Raji (cell line): Measurements from ENCODE around the gene RPGRIP1.

Experiments
- POLR2A ChIP-seq: IDR thresholded peaks from 2 replicates; pipeline ENCODE4 v1.6.1; 2011; ENCODE audit warnings: low read depth, low read length, control low read depth; ENCODE audit not compliant: insufficient read depth

RPGRIP1 gene

GRCh38 chr14:21279783-21280182, at the start of gene RPGRIP1:
RPGRIP1 (plus strand) TSS chr14:21280083; CDS start chr14:21287977, 7,894 bp downstream.
- TF ChIP-seq POLR2A, result no peak

- no peak for TF ChIP-seq POLR2A
These were observed 48.7 kb upstream of the RPGRIP1 start for GRCh38 chr14:21231020-21231652.

GRCh38 chr14:21233457-21234076, 46.3 kb upstream of the RPGRIP1 start:
- no peak for TF ChIP-seq POLR2A

GRCh38 chr14:21234112-21234511, 45.8 kb upstream of the RPGRIP1 start:
- no peak for TF ChIP-seq POLR2A

- TF ChIP-seq POLR2A, result no peak
These were observed 42.7 kb upstream of the RPGRIP1 start for GRCh38 chr14:21236948-21237797.

GRCh38 chr14:21238823-21239518, 40.9 kb upstream of the RPGRIP1 start:
- TF ChIP-seq POLR2A, result no peak

GRCh38 chr14:21240417-21240816, 39.5 kb upstream of the RPGRIP1 start:
- TF ChIP-seq POLR2A, result no peak

- TF ChIP-seq POLR2A, result no peak
These were observed 38.6 kb upstream of the RPGRIP1 start for GRCh38 chr14:21241218-21241819.

GRCh38 chr14:21244544-21244943, 35.3 kb upstream of the RPGRIP1 start:
- no peak for TF ChIP-seq POLR2A

- TF ChIP-seq POLR2A, result no peak
These were observed 34.1 kb upstream of the RPGRIP1 start for GRCh38 chr14:21245813-21246212.

GRCh38 chr14:21248338-21248737, 31.5 kb upstream of the RPGRIP1 start:
- no peak for TF ChIP-seq POLR2A

- no peak for TF ChIP-seq POLR2A
These were observed 31.0 kb upstream of the RPGRIP1 start for GRCh38 chr14:21248739-21249411.

GRCh38 chr14:21251215-21251614, 28.7 kb upstream of the RPGRIP1 start:
- no peak for TF ChIP-seq POLR2A

GRCh38 chr14:21252149-21252548, 27.7 kb upstream of the RPGRIP1 start:
- no peak for TF ChIP-seq POLR2A
